ENCODE results near the gene PRDX1.
"Not testable (repeated sequence)": the region's sequence is repeated elsewhere in the genome, so short reads cannot be mapped to it uniquely, and the experiment has no call there.

PRDX1 gene

DNA sequence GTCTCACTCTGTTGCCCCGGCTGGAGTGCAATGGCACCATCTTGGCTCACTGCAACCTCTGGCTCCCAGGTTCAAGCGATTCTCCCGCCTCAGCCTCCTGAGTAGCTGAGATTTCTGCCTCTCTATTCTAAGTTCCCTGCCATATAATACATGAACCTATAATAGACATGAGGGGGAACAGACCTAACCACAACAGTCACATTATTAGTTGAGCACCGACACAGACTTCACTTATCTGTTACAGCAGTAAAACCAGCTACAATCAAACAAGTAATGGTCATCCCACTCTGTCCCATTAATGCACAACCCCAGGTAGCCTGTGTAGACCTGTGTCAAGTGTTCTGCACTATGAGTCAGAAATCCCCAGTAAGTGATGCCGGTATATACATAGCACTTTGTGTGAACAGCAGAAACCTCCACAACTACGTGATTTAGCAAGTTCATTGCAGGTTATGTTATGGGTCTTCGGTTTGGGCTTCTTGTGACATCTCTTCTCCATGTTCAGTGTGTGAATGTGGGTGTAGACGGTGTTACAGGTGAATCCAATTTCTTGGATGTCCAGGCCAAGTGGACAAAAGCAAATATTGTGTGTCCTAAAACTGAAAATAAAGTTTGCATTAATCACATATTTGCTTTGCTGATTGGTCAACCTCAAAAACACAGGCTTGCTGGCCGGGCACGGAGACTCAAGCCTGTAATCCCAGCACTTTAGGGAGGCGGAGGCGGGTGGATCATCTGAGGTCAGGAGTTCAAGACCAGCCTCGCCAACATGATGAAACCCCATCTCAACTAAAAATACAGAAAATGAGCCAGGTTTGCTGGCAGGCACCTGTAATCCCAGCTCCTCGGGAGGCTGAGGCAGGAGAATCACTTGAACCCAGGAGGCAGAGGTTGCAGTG is 18.0 kb downstream of the PRDX1 start:
- DNase-seq, result no peak

DNA sequence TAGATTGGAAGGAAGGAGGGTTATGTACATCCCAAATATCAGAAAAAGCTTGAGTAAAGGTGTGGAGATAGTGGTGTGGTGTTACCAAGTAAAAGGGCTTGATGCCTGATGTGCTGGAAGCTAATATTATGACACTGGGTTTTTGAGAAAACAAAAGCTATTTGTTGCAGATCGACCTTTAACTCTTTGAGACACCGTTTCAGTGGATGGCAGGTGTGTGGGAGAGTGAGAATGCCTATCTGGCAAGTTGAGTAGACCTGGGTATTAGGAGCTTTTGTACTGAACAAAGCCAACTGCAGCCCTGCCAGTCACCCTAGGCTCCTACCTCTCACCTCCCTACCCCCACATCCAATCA is 20.2 kb downstream of the PRDX1 start:
- no peak for DNase-seq

DNA sequence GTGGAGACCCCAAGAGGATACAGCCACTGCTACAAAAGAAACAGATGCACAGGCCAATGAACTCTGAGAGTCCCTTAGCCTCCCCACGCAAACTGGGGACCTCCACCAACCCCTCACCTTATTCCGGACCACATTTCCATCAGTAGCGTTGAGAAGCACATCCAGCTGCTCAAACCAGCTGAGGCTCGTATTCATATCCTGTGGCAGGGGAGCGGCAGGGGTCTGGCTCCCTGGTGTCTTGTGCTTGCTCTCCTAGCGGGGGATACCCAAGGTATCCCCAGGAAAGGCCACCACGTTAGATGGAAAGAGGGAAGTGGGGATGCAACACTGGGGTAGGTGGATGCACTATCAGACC is 22.3 kb downstream of the PRDX1 start:
- DNase-seq, result no peak

DNA sequence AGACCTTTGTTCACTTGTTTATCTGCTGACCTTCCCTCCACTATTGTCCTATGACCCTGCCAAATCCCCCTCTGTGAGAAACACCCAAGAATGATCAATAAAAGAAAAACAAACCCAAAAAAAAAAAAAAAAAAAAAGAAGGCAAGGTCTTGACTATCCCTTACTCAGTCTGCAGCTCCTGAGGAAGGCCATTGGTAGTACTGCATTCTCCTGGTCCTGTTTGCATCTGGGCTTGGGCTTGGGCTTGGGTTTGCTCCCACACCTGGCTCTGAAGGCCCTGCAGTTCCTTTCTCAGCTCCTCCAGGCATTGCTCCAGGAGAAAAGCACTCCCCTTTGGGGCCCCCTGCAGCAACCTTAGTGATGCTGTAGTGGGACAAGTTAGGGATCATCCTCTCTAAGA is 23.4 kb downstream of the PRDX1 start:
- no peak for DNase-seq

DNA sequence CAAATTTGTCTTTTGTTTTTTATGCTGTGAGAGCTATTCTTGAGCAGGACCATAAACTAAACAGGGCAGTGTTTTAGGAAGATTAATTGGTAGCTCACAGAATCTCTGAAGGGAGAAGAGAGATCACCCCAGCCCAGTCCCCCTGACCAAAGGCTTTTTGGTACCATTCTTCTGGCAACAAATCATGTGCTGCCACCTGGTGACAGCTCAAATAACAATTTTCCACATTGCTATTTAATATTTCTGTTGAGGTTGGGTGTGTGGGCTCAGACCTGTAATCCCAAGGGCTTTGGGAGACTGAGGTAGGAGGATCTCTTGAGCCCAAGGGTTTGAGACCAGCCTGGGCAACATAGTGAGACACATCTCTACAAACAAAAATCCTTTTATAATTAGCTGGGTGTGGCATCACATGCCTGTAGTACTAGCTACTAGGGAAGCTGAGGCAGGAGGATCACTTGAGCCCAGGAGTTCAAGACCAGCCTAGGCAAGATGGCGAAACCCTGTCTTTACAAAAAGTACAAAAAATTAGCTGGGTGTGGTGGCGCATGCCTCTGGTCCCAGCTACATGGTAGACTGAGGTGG is 28.5 kb downstream of the PRDX1 start:
- peak; percentile 35 for DNase-seq

DNA sequence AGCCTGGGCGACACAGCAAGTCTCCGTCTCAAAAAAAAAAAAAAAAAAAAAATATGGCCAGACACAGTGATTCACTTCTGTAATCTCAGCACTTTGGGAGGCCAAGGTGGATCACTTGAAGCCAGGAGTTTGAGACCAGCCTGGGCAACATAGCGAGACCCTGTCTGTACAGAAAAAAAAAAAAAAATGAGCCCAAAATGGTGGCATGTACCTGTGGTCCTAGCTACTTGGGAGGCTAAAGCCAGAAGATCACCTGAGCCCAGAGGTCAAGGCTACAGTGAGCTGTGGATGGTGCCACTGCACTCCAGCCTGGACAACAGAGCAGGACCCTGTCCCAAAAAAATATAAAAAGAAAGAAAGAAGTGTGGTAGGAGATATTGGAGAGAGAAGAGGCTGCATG is 29.0 kb downstream of the PRDX1 start:
- no peak for DNase-seq

DNA sequence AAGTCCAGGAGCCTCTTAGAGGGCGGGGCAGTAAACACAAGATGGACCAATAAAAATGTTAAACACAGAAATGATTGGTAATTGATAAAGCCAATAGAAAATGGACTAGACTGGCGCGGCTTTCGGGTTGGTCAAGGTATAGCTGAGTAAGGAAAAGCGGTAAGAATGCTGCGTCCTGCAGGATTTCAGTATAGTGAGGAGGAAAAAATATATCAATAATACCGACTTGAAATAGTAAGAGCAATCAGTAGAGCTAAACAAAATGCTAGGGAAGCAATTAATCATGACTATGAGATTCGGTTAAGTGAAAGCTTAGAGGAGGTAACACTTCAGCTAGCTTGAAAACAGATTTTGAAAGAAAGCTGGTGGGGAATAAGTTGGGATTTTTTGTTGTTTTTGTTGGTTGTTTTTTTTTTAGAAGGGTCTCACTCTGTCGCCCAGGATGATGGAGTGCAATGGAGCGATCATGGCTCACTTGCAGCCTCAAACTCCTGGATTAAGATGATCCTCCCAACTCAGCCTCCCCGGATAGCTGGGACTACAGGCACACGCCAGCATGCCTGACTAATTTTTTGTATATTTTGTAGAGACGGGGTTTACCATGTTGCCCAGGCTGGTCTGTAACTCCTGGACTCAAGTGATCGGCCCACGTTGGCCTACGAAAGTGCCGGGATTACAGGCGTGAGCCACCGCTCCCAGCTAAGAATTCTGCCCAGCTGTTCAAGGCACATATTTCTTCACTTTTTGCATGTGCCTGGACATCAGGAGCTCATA is 30.0 kb downstream of the PRDX1 start:
- DNase-seq, result no peak

DNA sequence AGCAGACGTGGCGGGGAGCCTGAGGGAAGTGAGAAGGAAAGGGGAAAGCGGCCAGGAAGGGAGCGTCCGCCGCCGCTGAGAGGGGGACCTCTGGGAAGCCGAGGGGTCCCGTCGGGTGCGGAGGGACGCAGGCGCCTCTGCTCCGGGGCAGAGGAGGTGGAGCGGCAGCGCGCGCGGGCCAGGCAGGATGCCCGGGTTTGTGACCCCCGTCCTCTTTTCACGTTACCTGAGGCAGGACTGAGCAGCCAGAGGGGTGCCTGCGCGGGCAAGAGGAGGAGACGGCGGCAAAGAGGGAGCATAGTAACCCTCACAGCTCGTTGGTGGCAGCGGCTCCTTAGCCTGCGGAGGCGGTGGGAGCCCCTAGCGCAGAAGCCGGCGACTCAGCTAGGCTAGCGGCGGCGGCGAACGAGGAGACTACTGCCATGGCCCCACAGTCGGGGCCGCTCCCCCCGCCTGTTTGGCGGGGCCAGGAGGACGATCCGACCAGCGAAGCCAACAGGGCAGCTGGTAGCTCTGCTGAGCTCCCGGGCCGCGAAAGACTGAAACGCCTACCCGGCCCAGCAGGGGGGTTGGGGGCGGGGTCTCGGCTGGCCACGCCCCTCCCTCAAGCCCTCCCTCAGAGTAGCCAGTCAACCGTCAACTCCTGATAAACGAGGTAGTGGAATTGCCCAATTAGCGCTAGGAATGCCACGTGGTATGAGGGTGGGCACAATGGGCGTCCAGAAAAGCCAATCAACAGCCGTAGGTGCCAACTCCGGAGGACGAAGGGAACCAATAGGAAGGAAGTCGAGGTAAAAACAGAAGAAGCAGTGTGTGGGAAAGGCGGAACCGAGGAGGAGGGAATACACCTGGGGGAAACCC is 30.8 kb downstream of the PRDX1 start, which contains the start of gene TESK2:
TSS of gene TESK2 (minus strand) at position 538 of the 861 bp plus-strand sequence. CDS start 33,378 bp downstream, outside the sequence.
- DNase-seq, result peak; percentile 98

DNA sequence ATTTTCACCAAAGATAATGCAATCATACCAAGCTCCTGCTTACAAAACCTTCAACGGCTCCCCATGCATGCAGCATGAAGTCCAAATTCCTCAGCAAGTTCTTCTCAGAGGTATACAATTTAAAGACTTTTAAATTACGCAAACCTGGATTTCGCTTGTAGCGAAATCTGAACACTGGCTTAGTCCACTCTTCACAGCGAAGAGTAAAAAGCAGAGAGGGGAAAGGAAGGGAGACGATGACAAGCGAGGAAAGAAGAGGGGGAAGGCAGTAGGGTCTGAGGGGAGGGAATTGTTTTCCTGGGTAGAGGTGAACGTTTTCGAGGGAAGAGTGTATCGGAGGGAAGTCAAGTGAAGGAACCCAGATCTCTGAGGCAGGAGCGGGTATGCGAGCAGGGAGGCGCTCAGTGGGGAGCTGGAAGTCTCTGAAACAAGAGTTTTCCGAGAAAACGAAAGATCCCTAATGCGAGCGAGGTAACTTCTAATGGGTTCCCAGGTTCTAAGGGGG is 31.5 kb downstream of the PRDX1 start:
- DNase-seq, result no peak

DNA sequence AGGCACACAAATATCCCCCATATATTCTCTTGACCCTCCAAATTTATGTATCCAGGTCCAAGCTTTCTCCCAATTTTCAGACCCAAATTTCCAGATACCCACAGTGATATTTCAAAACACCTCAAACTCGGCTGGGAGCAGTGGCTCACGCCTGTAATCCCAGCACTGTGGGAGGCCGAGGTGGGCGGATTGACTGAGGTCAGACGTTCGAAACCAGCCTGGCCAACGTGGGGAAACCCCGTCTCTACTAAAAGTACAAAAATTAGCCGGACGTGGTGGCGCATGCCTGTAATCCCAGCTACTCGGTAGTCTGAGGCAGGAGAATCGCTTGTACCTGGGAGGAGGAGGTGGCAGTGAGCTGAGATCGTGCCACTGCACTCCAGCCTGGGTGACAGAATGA is 32.3 kb downstream of the PRDX1 start:
- not testable (repeated sequence) for DNase-seq

DNA sequence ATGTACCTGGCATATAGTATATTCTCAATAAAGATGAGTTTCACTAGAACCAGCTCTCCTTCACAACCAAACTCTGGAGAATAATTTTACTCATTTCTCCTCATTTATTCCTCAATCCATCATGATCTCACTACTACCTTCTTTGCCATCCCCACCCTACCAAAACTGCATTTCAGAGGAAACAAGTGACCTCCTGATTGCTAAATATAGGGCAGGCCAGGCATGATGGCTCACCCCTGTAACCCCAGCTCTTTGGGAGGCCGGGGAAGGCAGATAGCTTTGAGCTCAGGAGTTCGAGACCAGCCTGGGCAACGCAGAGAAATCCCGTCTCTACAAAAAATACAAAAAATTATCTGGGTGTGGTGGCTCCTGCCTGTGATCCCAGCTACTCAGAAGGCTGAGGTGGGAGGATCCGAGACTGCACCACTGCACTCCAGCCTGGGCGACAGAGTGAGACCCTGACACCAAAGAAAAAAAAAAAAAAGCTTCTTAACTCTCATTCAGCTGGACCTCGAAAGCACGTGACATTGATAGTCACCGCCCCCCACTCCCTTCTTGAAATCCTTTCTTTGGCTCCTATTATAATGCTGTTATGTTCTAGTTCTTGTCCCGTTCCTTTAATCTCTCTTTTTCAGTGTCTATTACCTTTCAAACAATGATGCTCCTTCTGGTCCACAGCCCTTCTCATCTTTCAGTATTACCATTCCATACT is 32.9 kb downstream of the PRDX1 start:
- DNase-seq, result no peak

DNA sequence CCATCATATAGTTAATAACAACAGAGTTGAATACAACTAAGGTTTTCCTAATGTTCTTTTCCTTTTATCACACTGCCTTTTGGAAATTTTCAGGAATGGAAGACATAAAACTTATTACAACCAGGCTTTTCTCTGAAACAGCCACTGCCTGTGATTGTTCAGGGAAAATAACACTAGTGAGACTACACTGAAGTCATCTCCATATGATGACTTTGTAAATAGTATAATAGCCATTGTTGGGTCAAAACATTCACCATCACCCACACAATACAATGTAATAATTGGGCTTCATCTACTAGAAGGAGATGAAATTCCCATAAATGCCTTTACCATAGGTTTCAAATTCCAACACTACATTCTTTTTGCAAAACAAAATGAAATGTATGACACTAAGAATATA is 35.7 kb downstream of the PRDX1 start:
- no peak for DNase-seq

DNA sequence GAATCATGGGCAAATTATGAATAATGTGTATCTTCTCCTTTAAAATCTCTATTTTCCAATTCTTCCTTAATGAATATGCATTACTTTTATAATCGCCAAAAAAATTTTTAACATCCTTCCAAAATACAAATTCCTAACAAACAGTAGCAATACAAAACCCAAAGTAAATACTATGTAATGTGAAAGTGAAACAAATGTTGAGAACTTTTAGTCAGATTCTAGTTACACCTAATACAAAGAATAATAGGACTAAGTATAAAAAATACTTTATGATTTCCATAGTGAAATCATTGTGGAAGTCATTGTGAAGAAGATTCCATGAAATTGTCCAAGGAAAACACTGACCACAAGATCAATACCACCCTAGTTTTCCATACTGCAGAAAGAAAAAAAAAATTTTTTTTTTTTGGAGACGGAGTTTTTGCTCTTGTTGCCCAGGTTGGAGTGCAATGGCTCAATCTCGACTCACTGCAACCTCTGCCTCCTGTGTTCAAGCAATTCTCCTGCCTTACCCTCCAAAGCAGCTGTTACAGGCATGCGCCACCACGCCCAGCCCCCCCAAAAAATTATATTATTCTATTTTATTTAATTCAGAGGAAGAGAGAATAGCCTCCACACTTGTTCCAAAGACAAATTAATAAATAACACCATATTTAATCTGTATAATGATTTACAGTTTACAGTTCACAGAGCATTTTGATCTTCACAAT is 42.5 kb downstream of the PRDX1 start:
- no peak for DNase-seq

DNA sequence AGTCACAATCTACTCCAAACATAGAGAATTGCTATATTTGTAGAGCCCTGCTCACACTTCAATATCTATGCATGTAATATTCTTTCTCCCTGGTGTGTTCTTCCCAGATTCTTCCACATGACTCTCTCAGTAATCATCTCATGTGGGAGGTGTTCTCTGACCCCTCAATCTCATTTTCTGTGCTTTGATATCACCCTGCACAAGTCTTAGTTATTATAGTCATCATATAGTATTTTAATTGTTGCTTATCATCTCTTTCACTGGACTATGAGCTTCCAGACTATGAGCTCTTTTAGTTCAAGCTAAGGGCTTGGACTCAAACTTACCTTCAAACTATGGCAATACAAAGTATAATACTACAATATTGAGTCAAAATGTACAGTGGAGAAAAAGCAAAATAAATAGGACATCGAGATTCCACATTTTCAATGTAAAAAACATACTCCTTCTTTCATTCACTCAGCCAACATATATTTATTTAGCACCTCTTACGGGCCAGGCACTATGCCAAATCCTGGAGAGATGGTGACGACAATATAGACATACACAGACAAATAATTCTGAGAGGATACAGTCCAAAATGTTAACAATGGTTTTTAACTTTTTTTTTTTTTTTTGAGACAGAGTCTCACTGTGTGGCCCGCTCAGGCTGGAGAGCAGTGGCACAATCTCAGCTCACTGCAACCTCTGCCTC is 43.4 kb downstream of the PRDX1 start:
- no peak for DNase-seq

DNA sequence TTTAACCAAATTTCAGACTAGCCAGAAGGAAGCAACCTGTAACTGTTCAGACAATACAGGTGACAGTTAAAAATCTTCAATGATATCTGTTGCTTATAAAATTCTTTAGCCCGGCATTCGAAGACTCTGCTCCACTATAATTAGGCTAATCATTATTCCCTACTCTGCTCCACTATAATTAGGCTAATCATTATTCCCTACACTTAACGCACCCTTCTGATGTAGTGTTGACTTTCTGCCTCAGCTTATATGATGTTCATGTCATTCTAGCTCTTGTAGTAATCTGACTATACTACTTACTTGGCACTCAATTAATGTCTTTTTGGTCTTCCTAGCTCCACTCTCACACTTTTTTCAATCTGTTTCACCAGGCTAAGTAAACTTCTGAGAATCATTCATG is 44.0 kb downstream of the PRDX1 start:
- DNase-seq, result no peak

DNA sequence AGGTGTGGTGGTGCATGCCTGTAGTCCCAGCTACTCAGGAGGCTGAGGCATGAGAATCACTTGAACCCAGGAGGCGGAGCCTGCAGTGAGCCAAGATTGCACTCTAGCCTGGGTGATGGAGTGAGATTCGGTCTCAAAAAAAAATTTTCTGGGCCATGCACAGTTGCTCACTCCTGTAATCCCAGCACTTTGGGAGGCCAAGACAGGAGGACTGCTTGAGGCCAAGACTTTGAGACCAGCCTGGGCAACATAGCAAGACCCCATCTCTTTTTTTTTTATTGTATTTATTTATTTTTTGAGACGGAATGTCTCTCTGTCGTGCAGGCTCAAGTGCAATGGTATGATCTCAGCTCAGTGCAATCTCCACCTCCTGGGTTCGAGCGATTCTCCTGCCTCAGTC is 47.5 kb downstream of the PRDX1 start:
- not testable (repeated sequence) for DNase-seq

DNA sequence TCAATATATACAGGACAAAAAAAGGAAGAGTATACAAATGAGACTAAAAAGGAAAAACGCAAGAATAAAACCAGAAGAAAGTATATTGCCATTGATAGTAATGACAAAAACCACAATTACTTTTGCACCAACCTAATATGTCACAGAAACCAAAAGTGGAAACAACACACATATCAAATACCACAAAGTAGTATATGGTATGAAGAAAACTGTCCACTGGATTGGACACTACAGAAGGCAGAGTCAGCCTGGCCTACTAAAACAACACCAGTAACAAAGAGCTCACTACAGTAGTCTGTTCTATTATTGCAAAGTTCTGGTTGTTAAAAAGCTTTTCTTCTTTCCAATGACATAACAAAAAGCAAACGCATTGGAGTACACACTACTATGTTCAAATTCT is 48.4 kb downstream of the PRDX1 start:
- no peak for DNase-seq

DNA sequence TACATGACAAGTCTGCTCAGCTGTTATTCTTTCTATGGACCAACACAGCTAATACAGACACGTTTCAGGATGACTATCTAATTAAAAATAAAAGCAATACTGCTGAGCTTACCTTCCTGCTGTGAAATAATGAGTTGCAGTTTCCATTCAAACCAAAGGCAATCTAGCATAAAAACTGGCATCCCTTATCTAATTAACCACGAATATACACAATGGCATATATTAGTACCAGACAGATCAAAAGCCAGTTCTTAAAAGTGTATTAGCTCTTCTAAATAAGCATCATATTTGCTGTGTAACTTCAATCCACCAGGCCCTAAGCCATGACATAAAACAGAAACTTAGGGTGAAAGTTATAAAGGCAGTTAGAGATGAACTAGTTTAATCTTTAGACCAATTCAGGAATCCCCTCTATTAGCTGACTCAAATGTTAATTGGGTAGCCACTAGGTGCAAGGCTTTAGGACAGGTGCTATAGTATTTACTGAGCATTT is 51.3 kb downstream of the PRDX1 start:
- no peak for DNase-seq

DNA sequence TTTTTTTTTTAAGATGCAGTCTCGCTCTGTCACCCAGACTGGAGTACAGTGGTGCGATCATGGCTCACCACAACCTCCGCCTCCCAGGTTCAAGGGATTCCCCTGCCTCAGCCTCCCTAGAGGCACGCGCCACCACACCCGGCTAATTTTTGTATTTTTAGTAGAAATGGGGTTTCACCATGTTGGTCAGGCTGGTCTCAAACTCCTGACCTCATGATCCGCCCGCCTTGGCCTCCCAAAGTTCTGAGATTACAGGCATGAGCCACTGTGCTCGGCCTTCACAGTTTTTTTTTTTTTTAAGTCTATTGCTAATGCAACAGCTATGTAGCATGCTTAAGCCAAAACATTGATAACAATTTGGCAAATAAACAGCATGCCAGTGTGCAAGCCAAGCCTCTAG is 54.3 kb downstream of the PRDX1 start:
- DNase-seq, result not testable (repeated sequence)

DNA sequence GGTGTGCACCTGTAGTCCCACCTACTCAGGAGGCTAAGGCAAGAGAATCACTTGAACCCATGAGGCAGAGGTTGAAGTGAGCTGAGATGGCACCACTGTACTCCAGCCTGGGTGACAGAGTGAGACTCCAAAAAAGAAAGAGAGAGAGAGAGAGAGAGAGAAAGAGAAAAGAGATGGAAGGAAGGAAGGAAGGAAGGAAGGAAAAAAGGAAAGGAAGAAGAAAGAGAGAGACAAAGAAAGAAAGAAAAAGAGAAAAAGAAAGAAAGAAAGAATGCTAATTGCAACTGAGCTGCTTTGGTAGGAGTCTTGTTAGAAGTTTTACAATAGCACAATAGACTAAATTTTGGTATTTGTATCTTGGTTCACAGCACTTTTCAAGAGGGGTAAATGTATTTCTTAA is 56.4 kb downstream of the PRDX1 start:
- DNase-seq, result no peak

Measured in NCI-H2171 (cell line).